ENCODE results near the gene CXCL14.

DNA sequence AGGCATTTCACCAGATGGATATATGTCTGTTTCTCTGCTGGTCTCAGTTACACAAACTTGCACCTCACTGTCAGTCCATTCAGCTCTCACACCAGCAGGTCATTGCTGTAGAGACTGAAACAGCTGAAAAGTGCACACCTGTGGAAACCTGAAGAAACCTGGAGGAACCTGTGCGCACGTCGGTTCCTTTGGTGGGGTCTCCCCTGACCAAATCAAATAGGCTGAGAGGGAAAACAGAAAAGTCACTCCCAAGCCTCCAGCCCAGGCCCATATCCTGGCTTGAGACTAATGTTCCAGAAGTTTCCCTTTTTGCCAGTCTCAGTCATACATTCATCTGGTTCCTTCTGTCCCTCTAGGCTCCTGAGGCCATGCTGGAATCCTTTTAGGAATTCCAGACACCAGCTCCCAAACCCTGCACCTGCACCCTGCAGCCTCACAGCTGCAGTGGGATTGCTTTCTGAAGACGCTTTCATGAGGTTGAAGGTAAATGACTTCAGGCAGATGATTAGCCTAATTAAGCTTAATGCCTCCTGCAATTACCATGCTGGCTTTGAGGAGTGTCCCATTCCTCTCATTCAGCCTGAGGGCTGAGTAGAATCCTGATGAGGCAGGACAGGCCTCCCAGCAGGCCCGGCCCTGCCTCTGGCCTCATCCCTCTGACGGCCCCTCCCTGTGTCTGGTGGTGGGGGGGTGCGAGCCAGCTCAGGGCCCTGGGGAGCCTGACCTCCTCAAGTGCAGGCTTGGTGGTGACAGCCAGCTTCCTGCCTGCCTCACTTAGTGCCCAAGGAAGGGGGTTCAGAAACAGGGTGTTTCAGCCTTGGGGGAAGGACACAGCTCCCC lies 24.3 kb upstream of the CXCL14 start:
- TF ChIP-seq, protein P1, sequence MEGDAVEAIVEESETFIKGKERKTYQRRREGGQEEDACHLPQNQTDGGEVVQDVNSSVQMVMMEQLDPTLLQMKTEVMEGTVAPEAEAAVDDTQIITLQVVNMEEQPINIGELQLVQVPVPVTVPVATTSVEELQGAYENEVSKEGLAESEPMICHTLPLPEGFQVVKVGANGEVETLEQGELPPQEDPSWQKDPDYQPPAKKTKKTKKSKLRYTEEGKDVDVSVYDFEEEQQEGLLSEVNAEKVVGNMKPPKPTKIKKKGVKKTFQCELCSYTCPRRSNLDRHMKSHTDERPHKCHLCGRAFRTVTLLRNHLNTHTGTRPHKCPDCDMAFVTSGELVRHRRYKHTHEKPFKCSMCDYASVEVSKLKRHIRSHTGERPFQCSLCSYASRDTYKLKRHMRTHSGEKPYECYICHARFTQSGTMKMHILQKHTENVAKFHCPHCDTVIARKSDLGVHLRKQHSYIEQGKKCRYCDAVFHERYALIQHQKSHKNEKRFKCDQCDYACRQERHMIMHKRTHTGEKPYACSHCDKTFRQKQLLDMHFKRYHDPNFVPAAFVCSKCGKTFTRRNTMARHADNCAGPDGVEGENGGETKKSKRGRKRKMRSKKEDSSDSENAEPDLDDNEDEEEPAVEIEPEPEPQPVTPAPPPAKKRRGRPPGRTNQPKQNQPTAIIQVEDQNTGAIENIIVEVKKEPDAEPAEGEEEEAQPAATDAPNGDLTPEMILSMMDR (conservative IDR thresholded peaks at IDR 0.05 in 1 of 2, IDR thresholded peaks at IDR 0.05 in 1 of 2; ENCODE audit: low read depth in 1 of 2, low read length in 2 of 2), result no peak
- no peak for TF ChIP-seq EZH2 (IDR thresholded peaks at IDR 0.05; ENCODE audit: low read length, missing control alignments)

All from fibroblast of lung (primary cell).